ENCODE results near the gene PSIP1.

DNA sequence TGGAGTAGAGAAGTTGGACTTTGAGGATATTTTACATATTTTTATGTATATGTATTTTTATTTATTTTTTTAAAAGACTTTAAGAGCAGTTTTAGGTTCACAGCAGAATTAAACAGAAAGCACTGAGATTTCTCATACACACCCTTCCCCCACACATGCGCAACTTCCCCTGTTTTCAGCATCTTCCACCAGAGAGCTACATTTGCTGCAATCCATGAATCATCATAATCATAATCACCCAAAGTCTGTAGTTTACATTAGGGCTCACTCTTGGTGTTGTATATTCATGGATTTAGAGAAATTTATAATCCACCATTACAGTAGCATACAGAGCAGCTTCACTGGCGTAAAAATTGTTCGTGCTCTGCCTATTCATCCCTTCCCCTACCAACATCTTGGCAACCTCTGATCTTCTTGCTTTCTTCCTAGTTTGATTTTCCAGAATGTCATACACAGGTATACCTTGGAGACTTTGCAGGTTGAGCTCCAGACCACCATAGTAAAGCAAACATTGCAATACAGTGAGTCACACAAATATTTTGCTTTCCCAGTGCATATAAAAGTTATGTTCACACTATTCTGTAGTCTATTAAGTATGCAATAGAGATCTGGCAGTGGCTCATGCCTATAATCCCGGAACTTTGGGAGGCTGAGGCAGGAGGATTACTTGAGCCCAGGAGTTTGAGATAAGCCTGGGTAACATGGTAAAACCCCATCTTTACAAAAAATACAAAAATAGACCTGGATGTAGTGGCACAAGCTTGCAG lies 32.5 kb upstream of the PSIP1 start:
- TF ChIP-seq, protein P1, sequence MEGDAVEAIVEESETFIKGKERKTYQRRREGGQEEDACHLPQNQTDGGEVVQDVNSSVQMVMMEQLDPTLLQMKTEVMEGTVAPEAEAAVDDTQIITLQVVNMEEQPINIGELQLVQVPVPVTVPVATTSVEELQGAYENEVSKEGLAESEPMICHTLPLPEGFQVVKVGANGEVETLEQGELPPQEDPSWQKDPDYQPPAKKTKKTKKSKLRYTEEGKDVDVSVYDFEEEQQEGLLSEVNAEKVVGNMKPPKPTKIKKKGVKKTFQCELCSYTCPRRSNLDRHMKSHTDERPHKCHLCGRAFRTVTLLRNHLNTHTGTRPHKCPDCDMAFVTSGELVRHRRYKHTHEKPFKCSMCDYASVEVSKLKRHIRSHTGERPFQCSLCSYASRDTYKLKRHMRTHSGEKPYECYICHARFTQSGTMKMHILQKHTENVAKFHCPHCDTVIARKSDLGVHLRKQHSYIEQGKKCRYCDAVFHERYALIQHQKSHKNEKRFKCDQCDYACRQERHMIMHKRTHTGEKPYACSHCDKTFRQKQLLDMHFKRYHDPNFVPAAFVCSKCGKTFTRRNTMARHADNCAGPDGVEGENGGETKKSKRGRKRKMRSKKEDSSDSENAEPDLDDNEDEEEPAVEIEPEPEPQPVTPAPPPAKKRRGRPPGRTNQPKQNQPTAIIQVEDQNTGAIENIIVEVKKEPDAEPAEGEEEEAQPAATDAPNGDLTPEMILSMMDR (IDR thresholded peaks at IDR 0.05): no peak
- no peak for TF ChIP-seq EZH2 (IDR thresholded peaks at IDR 0.05; ENCODE audit: borderline replicate concordance, insufficient read depth, low read depth, low read length, poor library complexity, severe bottlenecking)

All from B cell (primary cell).